ENCODE measurements around the gene TMSB4X. TPM values are rescaled to one million over a fixed set of nuclear protein-coding genes. Genes with fewer than 3 reads are reported as not detected.
A peak's percentile ranks its signal among the peaks of the same experiment; 100 is the strongest.
"Not testable (repeated sequence)": the region's sequence is repeated elsewhere in the genome, so short reads cannot be mapped to it uniquely, and the experiment has no call there.

Gene TMSB4X
- total RNA-seq, 4 donors from 2014 or later = 880 to 1,466 (median 1,228) TPM

- H3K27me3 ChIP-seq = no peaks in the 10 kb centered on the region
- no peak for DNase-seq (ENCODE audit: low spot score in 2 of 2)
- no peaks in the 10 kb centered on the region for H3K36me3 ChIP-seq
- peak overlapping the region; percentile 68 for H3K27ac ChIP-seq
- TF ChIP-seq POLR2AphosphoS5 (IDR thresholded peaks at IDR 0.05) = no peak
- no peak for TF ChIP-seq POLR2A (IDR thresholded peaks at IDR 0.05)
- TF ChIP-seq EP300 (IDR thresholded peaks at IDR 0.05) = no peak
- 30% methylated on average over 14 of the region's 14 CpGs for WGBS
- no peaks in the 10 kb centered on the region for H3K9me3 ChIP-seq
- peaks cover 3% of the 10 kb centered on the region for H3K4me1 ChIP-seq
- peak overlapping the region; percentile 65 for H3K4me3 ChIP-seq
Measured at GRCh38 chrX:12978205-12979025, 3.5 kb downstream of the TMSB4X start.

GRCh38 chrX:12979026-12979607 lies 4.2 kb downstream of the TMSB4X start:
- Histone ChIP-seq H3K36me3 (no peaks in the 10 kb centered on the region), H3K4me1 (peaks cover 3% of the 10 kb centered on the region), H3K4me3 (peak overlapping the region; percentile 65), H3K27me3 (no peaks in the 10 kb centered on the region), H3K27ac (peak overlapping the region; percentile 68), H3K9me3 (no peaks in the 10 kb centered on the region)
- TF ChIP-seq POLR2AphosphoS5 (IDR thresholded peaks at IDR 0.05) = no peak
- no peak for TF ChIP-seq POLR2A (IDR thresholded peaks at IDR 0.05)
- TF ChIP-seq CTCF (IDR thresholded peaks at IDR 0.05) = no peak
- no peak for TF ChIP-seq EP300 (IDR thresholded peaks at IDR 0.05)
- DNase-seq (ENCODE audit: low spot score in 2 of 2) = no peak
- 69% methylated on average over 4 of the region's 4 CpGs for WGBS

GRCh38 chrX:12979616-12980015 lies 4.7 kb downstream of the TMSB4X start:
- Histone ChIP-seq H3K36me3 (no peaks in the 10 kb centered on the region), H3K9me3 (no peaks in the 10 kb centered on the region), H3K4me1 (peaks cover 3% of the 10 kb centered on the region), H3K27ac (no peak overlapping the region), H3K4me3 (no peak overlapping the region), H3K27me3 (no peaks in the 10 kb centered on the region)
- TF ChIP-seq POLR2A (IDR thresholded peaks at IDR 0.05) (no peak), EP300 (IDR thresholded peaks at IDR 0.05) (no peak), CTCF (IDR thresholded peaks at IDR 0.05) (no peak), POLR2AphosphoS5 (IDR thresholded peaks at IDR 0.05) (no peak)
- WGBS = 49% methylated on average over 6 of the region's 6 CpGs
- DNase-seq (ENCODE audit: low spot score in 2 of 2) = no peak

GRCh38 chrX:12980039-12980438 lies 5.1 kb downstream of the TMSB4X start:
- WGBS = 77% methylated on average over 9 of the region's 9 CpGs
- H3K4me3 ChIP-seq; DNase-seq (ENCODE audit: low spot score in 2 of 2); H3K9me3 ChIP-seq; H3K36me3 ChIP-seq; H3K27me3 ChIP-seq; H3K27ac ChIP-seq; H3K4me1 ChIP-seq: not testable (repeated sequence)

- Histone ChIP-seq H3K4me1 (peaks cover 9% of the 10 kb centered on the region), H3K9me3 (no peaks in the 10 kb centered on the region), H3K27ac (no peak overlapping the region), H3K27me3 (no peaks in the 10 kb centered on the region), H3K4me3 (no peak overlapping the region), H3K36me3 (no peaks in the 10 kb centered on the region)
- TF ChIP-seq CTCF (IDR thresholded peaks at IDR 0.05) (no peak), POLR2AphosphoS5 (IDR thresholded peaks at IDR 0.05) (no peak), POLR2A (IDR thresholded peaks at IDR 0.05) (no peak), EP300 (IDR thresholded peaks at IDR 0.05) (no peak)
- no peak for DNase-seq (ENCODE audit: low spot score in 2 of 2)
- WGBS = 75% methylated on average over 3 of the region's 3 CpGs
Measured at GRCh38 chrX:12981880-12982279, 7.0 kb downstream of the TMSB4X start.

GRCh38 chrX:12984603-12985319 lies 9.9 kb downstream of the TMSB4X start:
- Histone ChIP-seq H3K9me3 (no peaks in the 10 kb centered on the region), H3K27me3 (no peaks in the 10 kb centered on the region), H3K36me3 (no peaks in the 10 kb centered on the region), H3K4me3 (no peak overlapping the region), H3K27ac (peak overlapping the region; percentile 34), H3K4me1 (peaks cover 10% of the 10 kb centered on the region)
- TF ChIP-seq POLR2AphosphoS5 (IDR thresholded peaks at IDR 0.05) (no peak), CTCF (IDR thresholded peaks at IDR 0.05) (no peak), EP300 (IDR thresholded peaks at IDR 0.05) (no peak), POLR2A (IDR thresholded peaks at IDR 0.05) (no peak)
- 23% methylated on average over 5 of the region's 5 CpGs for WGBS
- DNase-seq (ENCODE audit: low spot score in 2 of 2) = no peak
